ENCODE data around the gene NAT16.

NAT16 gene

DNA sequence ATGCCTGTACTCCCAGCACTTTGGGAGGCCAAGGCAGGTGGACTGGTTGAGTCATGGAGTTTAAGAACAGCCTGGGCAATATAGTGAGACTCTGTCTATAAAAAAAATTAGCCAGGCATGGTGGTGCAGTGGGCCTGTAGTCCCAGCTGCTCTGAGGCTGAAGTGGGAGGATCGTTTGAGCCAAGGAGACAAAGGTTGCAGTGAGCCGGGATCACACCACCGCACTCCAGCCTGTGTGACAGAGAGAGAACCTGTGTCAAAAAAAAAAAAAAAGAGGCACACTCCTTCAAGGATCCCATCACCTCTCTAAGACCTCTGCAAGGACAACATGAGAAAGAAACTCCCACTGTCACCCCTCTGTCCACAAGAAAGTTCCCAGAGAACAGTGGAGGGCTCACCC lies 4.4 kb downstream of the NAT16 start:
- TF ChIP-seq, protein P1, sequence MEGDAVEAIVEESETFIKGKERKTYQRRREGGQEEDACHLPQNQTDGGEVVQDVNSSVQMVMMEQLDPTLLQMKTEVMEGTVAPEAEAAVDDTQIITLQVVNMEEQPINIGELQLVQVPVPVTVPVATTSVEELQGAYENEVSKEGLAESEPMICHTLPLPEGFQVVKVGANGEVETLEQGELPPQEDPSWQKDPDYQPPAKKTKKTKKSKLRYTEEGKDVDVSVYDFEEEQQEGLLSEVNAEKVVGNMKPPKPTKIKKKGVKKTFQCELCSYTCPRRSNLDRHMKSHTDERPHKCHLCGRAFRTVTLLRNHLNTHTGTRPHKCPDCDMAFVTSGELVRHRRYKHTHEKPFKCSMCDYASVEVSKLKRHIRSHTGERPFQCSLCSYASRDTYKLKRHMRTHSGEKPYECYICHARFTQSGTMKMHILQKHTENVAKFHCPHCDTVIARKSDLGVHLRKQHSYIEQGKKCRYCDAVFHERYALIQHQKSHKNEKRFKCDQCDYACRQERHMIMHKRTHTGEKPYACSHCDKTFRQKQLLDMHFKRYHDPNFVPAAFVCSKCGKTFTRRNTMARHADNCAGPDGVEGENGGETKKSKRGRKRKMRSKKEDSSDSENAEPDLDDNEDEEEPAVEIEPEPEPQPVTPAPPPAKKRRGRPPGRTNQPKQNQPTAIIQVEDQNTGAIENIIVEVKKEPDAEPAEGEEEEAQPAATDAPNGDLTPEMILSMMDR (IDR thresholded peaks at IDR 0.05; ENCODE audit: insufficient read depth, missing control alignments): no peak
- DNase-seq (ENCODE audit: insufficient read length, low spot score) (no peak), FAIRE-seq (no peak)

DNA sequence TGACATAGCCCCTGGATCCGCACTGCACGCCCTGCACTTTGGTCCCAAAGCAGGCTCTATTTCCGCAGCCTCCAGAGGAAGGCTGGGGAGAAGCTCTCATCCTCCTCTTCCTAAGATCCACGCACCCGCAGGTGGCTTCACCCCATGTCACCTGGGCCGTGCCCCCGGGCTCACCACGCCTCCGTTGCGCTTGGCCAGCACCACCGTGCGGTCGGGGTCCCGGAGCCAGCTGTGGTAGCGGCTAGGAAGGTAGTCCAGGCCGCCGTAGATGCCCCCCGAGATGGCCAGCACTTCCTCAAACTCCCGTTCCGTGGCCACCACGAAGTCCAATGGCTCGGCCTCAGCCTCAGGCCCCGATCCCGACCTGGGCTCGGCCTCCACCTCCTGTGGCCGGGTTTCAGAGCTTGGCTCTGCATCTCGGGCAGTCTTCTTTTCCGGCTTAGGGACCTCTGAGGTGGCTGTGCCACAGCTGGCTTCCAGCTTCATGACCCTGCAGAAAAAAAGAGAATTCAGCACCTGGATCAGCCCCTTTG lies 5.7 kb downstream of the NAT16 start:
- DNase-seq (ENCODE audit: insufficient read length, low spot score) (no peak), FAIRE-seq (no peak)
- TF ChIP-seq, protein P1 (IDR thresholded peaks at IDR 0.05; ENCODE audit: insufficient read depth, missing control alignments): no peak

DNA sequence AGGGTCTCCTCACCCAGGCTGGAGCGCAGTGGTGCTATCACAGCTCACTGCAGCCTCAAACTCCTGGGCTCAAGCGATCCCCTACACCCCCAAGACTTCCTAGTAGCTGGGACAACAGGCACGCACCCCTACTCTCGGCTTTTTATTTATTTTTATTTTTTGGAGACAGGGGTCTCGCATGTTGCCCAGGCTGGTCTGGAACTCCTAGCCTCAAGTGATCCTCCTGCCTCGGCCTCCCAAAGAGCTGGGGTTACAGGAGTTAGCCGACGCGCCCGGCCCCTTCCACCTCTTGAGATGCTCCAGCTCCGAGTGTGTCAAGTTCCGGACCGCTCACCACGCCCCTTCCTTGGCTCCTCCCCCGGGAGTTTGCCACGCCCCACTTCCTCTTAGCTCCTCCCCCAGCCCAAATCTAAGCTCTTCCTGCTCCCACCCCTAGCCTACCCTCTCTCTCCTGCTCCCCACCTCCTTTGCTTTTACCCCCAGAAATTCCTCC lies 6.3 kb downstream of the NAT16 start:
- TF ChIP-seq, protein P1 (IDR thresholded peaks at IDR 0.05; ENCODE audit: insufficient read depth, missing control alignments): no peak
- FAIRE-seq: no peak
- DNase-seq (ENCODE audit: insufficient read length, low spot score): no peak

DNA sequence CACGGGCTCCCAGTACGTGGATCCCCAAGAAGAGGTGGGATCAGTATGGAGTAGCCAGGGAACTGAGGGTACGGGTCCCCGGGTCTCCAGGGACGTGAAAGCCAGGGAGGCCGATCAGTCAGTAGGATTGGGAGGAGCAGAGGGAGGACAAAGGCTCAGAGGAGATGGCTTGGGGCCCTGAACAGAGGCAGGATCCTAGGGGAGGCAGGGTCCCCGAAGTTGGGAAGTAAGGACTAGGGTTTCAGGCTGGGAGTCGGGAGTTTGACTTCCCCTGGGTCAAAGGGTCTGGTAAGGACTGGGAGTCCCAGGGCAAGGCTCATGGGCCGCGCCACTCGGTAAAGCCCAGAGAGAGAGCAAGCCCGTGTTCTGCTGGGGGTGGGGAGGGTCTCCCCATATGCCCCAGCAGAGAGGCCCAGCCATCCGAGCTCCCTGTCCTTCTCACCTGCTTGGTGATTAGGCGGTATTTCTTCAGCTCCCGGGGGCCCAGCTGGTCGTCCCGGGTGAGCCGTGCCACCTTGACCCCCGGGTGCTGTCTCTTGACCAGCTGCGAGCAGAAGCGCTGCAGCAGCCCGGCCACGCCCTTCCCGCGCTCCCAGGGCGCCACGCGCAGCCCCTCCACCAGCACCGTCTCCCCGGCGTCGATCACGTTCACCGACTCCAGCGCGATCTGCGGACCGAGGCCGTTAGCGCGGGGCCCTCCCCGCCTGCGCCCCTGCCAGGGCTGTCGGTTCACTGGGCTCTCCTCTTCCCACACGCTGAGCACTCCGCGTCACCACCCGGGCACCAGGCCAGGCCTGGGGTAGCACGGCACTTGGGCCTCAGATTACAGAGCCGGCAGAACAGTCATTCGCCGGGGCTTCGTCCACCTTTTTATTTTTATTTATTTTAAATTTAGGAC lies 7.0 kb downstream of the NAT16 start:
- TF ChIP-seq, protein P1 (IDR thresholded peaks at IDR 0.05; ENCODE audit: insufficient read depth, missing control alignments): no peak
- DNase-seq (ENCODE audit: insufficient read length, low spot score) (no peak), FAIRE-seq (no peak)

- no peak for FAIRE-seq
- TF ChIP-seq, protein P1 (IDR thresholded peaks at IDR 0.05; ENCODE audit: insufficient read depth, missing control alignments): no peak
- DNase-seq (ENCODE audit: insufficient read length, low spot score): no peak
These were observed 7.9 kb downstream of the NAT16 start for GRCh38 chr7:101172005-101172853.

DNA sequence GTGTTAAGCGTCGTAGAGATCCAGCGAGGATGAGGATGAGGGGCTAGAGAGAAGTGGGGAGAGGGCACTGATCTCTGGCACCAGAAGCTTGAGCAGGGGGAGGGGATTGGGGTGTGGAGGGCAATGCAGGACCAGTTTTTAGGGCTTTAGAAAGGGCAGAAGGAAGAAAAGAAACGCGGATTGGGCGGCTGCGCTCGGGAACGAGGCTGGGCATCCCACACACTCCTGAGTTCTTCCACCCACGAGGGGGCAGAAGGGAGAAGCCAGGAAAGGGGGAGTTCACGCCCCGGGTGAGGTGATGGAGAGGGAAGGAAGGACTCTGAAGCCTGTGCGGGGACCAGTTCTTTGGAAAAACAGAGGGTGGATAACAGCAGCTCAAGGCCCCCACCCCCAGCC lies 8.7 kb downstream of the NAT16 start:
- FAIRE-seq: no peak
- no peak for DNase-seq (ENCODE audit: insufficient read length, low spot score)
- TF ChIP-seq, protein P1 (IDR thresholded peaks at IDR 0.05; ENCODE audit: insufficient read depth, missing control alignments): peak; percentile 19
